Urothelium cell line (cell line): ENCODE results near the gene ARHGAP22.

Experiments used
- DNase-seq: peaks from one replicate; pipeline ENCODE4 v3.0.0; 2011; ENCODE audit warnings: low spot score, mixed read lengths
- FAIRE-seq: peaks from 2 replicates; lab custom pipeline; 2011; peaks lifted over from hg19 to GRCh38; lab: Jason Lieb, UNC

ARHGAP22 gene

GRCh38 chr10:48517482-48517881 is 87.4 kb downstream of the ARHGAP22 start:
- FAIRE-seq (no peak), DNase-seq (no peak)

- DNase-seq = no peak
- no peak for FAIRE-seq
Measured at GRCh38 chr10:48516911-48517310, 88.0 kb downstream of the ARHGAP22 start.

- no peak for FAIRE-seq
- DNase-seq = no peak
Measured at GRCh38 chr10:48514916-48515315, 90.0 kb downstream of the ARHGAP22 start.

- FAIRE-seq (no peak), DNase-seq (no peak)
Measured at GRCh38 chr10:48514255-48514654, 90.6 kb downstream of the ARHGAP22 start.

- no peak for FAIRE-seq
- DNase-seq = no peak
Measured at GRCh38 chr10:48512861-48513260, 92.0 kb downstream of the ARHGAP22 start.

- FAIRE-seq = no peak
- DNase-seq = no peak
Measured at GRCh38 chr10:48511875-48512231, 93.0 kb downstream of the ARHGAP22 start.

GRCh38 chr10:48511066-48511874 is 93.6 kb downstream of the ARHGAP22 start:
- DNase-seq (no peak), FAIRE-seq (no peak)

GRCh38 chr10:48509974-48510692 is 94.7 kb downstream of the ARHGAP22 start:
- peak; percentile 39 for DNase-seq
- FAIRE-seq = no peak

- no peak for FAIRE-seq
- DNase-seq = no peak
Measured at GRCh38 chr10:48508791-48509772, 95.8 kb downstream of the ARHGAP22 start.

GRCh38 chr10:48507933-48508790 is 96.7 kb downstream of the ARHGAP22 start:
- DNase-seq (no peak), FAIRE-seq (no peak)

- FAIRE-seq (no peak), DNase-seq (no peak)
Measured at GRCh38 chr10:48507494-48507893, 97.4 kb downstream of the ARHGAP22 start.

GRCh38 chr10:48506147-48506917 is 98.5 kb downstream of the ARHGAP22 start:
- FAIRE-seq = no peak

GRCh38 chr10:48505394-48506112 is 99.3 kb downstream of the ARHGAP22 start:
- DNase-seq (no peak), FAIRE-seq (no peak)

More at GRCh38 chr10:48506147-48506917, 98.5 kb downstream of the ARHGAP22 start:
- DNase-seq = no peak

GRCh38 chr10:48504141-48504885 is 100.6 kb downstream of the ARHGAP22 start:
- DNase-seq (no peak), FAIRE-seq (no peak)

GRCh38 chr10:48503293-48503911 is 101.5 kb downstream of the ARHGAP22 start:
- FAIRE-seq (no peak), DNase-seq (no peak)

GRCh38 chr10:48502791-48503190 is 102.1 kb downstream of the ARHGAP22 start:
- DNase-seq (no peak), FAIRE-seq (no peak)
